PC-9 (cell line): Measurements from ENCODE around the gene CATSPERB. TPM values are rescaled to one million over a fixed set of nuclear protein-coding genes. Genes with fewer than 3 reads are reported as not detected.

Source experiments
- BruUV-seq: library from RNA; stranded (reverse); fragments of 400-500 nt; replicated peaks from 2 replicates; lab custom pipeline; 2021; lab: Mats Ljungman, UMichigan
- CTCF ChIA-PET: fragments of 300-600 bp; sonication (Branson Sonifier 250); formaldehyde crosslinking; loops from one replicate; lab custom pipeline; 2022; ENCODE audit warnings: antibody characterized with exemption; lab: Charles Lee
- POLR2A ChIA-PET: fragments of 300-600 bp; sonication (Branson Sonifier 250); formaldehyde crosslinking; loops from one replicate; lab custom pipeline; 2022; ENCODE audit warnings: antibody characterized with exemption; ENCODE audit not compliant: unreplicated experiment; lab: Charles Lee
- DNase-seq, 2 experiments: peaks; one replicate each; pipeline versions ENCODE4 v3.0.0 to v3.0.0-alpha.2; 2015 to 2022; ENCODE audit warnings: mixed read lengths in 1 of 2
- H2AFZ ChIP-seq: fragments of 200-600 bp; sonication (generic); 2 replicates; pipeline ENCODE4 v1.8.1; 2017; ENCODE audit warnings: antibody characterized with exemption
- H3F3A ChIP-seq: fragments of 200-600 bp; sonication (generic); 2 replicates; pipeline ENCODE4 v1.8.1; 2017; ENCODE audit warnings: antibody characterized with exemption, mild to moderate bottlenecking, low read depth; ENCODE audit not compliant: insufficient read depth
- H3K27ac ChIP-seq: fragments of 200-600 bp; sonication (generic); 2 replicates; pipeline ENCODE4 v1.6.1; 2016; ENCODE audit warnings: mixed run types
- H3K27me3 ChIP-seq: fragments of 200-600 bp; sonication (generic); 2 replicates; pipeline ENCODE4 v1.6.1; 2016; ENCODE audit warnings: low read depth, mixed run types; ENCODE audit not compliant: insufficient read depth
- H3K36me3 ChIP-seq: fragments of 200-600 bp; sonication (generic); 2 replicates; pipeline ENCODE4 v1.6.1; 2016; ENCODE audit warnings: low read depth, mixed run types
- H3K4me1 ChIP-seq: fragments of 200-600 bp; sonication (generic); replicated peaks from 2 replicates; pipeline ENCODE4 v1.6.1; 2016; ENCODE audit warnings: mixed run types; ENCODE audit not compliant: insufficient read depth
- H3K4me2 ChIP-seq: fragments of 200-600 bp; sonication (generic); 2 replicates; pipeline ENCODE4 v1.6.1; 2017; ENCODE audit warnings: mixed run types
- H3K4me3 ChIP-seq: fragments of 200-600 bp; sonication (generic); 2 replicates; pipeline ENCODE4 v1.6.1; 2016; ENCODE audit warnings: mixed run types
- H3K79me2 ChIP-seq: fragments of 200-600 bp; sonication (generic); 2 replicates; pipeline ENCODE4 v1.6.1; 2017; ENCODE audit warnings: low read depth, mixed run types
- H3K9me2 ChIP-seq: fragments of 200-600 bp; sonication (generic); 2 replicates; pipeline ENCODE4 v1.8.1; 2017; ENCODE audit warnings: mild to moderate bottlenecking; ENCODE audit not compliant: insufficient read depth
- H3K9me3 ChIP-seq: fragments of 200-600 bp; sonication (generic); 2 replicates; pipeline ENCODE4 v1.8.1; 2016; ENCODE audit warnings: low read depth; ENCODE audit not compliant: insufficient read depth
- H4K20me1 ChIP-seq: fragments of 200-600 bp; sonication (generic); 2 replicates; pipeline ENCODE4 v1.8.1; 2017; ENCODE audit not compliant: insufficient read depth
- EZH2 ChIP-seq: fragments of 200-600 bp; sonication (generic); IDR thresholded peaks from 2 replicates; pipeline ENCODE4 v1.8.0; 2017; ENCODE audit warnings: antibody characterized with exemption, low read depth
- intact Hi-C: fragments of 100-400 bp; cut with micrococcal nuclease; formaldehyde crosslinking; loops from one replicate; pipeline ENCODE4 v1.10.0; 2022; ENCODE audit not compliant: unreplicated experiment
- total RNA-seq: library from RNA; stranded (reverse); gene quantifications from 2 replicates; pipeline ENCODE4 v1.2.3, GENCODE V29; 2021
- TF ChIP-seq, protein P1 (sequence below): fragments of 200-600 bp; sonication (generic); conservative IDR thresholded peaks from 2 replicates; pipeline ENCODE4 v1.6.1; 2017; ENCODE audit warnings: mixed run types, antibody characterized with exemption, mild to moderate bottlenecking, moderate library complexity

CATSPERB gene
- total RNA-seq, 1 experiment from 2014 or later, result not detected

DNA sequence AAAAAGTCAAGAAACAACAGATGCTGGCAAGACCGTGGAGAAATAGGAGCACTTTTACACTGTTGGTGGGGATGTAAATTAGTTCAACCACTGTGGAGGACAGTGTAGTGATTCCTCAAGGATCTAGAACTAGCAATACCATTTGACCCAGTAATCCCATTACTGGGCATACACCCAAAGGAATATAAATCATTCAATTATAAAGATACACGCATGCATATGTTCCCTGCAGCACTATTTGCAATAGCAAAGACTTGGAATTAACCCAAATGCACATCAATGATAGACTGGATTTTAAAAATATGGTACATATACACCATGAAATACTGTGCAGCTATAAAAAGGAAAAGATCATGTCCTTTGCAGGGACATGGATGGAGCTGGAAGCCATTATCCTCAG is 18.0 kb upstream of the CATSPERB start:
- no peak for DNase-seq
- BruUV-seq, result no TSS peak
- H3K4me3 ChIP-seq, result no peak overlapping the region
- no peaks in the 10 kb centered on the region for H3K9me2 ChIP-seq
- no peaks in the 10 kb centered on the region for H3K27me3 ChIP-seq
- no peak overlapping the region for H3K4me2 ChIP-seq
- H3K9me3 ChIP-seq, result no peaks in the 10 kb centered on the region; the same call in none of the 2 replicates
- H3K27ac ChIP-seq, result no peak overlapping the region
- intact Hi-C loops, result no loop called here
- peaks cover 28% of the 10 kb centered on the region for H3K4me1 ChIP-seq
- ChIA-PET POLR2A (no interaction called here), CTCF (no interaction called here)
- H4K20me1 ChIP-seq, result no peaks in the 10 kb centered on the region
- no peak overlapping the region for H2AFZ ChIP-seq
- H3K36me3 ChIP-seq, result no peaks in the 10 kb centered on the region
- H3K79me2 ChIP-seq, result no peaks in the 10 kb centered on the region
- TF ChIP-seq, protein P1, sequence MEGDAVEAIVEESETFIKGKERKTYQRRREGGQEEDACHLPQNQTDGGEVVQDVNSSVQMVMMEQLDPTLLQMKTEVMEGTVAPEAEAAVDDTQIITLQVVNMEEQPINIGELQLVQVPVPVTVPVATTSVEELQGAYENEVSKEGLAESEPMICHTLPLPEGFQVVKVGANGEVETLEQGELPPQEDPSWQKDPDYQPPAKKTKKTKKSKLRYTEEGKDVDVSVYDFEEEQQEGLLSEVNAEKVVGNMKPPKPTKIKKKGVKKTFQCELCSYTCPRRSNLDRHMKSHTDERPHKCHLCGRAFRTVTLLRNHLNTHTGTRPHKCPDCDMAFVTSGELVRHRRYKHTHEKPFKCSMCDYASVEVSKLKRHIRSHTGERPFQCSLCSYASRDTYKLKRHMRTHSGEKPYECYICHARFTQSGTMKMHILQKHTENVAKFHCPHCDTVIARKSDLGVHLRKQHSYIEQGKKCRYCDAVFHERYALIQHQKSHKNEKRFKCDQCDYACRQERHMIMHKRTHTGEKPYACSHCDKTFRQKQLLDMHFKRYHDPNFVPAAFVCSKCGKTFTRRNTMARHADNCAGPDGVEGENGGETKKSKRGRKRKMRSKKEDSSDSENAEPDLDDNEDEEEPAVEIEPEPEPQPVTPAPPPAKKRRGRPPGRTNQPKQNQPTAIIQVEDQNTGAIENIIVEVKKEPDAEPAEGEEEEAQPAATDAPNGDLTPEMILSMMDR, result no peak
- no peak for TF ChIP-seq EZH2
- peaks cover 6% of the 10 kb centered on the region; the same call in 1 of the 2 replicates for H3F3A ChIP-seq

DNA sequence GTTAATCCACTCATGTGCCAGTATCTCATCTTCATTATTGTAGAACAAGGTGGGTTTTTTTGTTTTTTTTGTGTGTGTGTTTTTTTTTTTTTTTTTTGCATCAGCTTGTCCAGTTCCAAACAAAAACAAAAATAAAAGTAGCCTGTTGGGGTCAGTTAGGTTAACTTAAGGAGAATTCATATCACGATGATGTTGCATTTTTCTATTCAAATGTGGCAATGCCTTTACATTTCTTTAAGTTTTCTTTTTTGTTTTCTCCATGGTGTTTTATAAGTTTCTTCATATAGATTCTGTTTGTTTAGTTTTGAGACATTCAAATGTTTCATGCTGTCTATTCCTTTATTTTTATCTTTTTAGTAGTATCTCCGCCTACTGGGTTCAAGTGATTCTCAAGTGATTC is 16.2 kb upstream of the CATSPERB start:
- Histone ChIP-seq H3F3A (peaks cover 7% of the 10 kb centered on the region; the same call in 1 of the 2 replicates), H3K79me2 (no peaks in the 10 kb centered on the region), H3K27ac (no peak overlapping the region), H3K9me3 (no peaks in the 10 kb centered on the region), H3K9me2 (no peaks in the 10 kb centered on the region), H3K4me2 (no peak overlapping the region), H3K4me3 (no peak overlapping the region), H3K27me3 (no peaks in the 10 kb centered on the region), H3K4me1 (peaks cover 29% of the 10 kb centered on the region), H3K36me3 (no peaks in the 10 kb centered on the region), H4K20me1 (no peaks in the 10 kb centered on the region), H2AFZ (no peak overlapping the region)
- ChIA-PET CTCF (no interaction called here), POLR2A (no interaction called here)
- no peak for DNase-seq
- BruUV-seq, result no TSS peak
- TF ChIP-seq, protein P1, result no peak
- TF ChIP-seq EZH2, result no peak
- intact Hi-C loops, result no loop called here

DNA sequence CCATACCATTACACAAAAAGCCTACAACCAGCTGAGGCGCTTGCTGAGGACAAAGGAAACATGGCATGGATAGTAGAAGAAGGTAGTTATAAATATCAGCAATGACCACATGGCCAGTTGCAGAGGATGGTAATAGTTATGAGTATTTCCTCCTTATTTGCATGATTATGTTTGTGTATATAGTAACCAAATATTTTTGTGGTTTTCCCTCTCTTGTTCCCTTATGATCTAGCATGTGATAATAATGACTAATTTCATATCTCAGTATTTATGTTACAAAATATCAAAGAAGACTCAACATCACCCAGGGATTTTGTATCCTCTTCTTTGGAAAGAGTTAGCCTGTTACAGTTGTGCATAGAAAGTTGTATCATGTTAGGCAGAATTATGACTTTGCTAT is 13.5 kb upstream of the CATSPERB start:
- no TSS peak for BruUV-seq
- Histone ChIP-seq H3K79me2 (no peaks in the 10 kb centered on the region), H3K9me2 (no peaks in the 10 kb centered on the region), H3K9me3 (no peaks in the 10 kb centered on the region), H3F3A (peaks cover 7% of the 10 kb centered on the region; the same call in 1 of the 2 replicates), H3K27ac (peak overlapping the region; percentile 43; the same call in 1 of the 2 replicates), H3K27me3 (no peaks in the 10 kb centered on the region), H2AFZ (no peak overlapping the region), H3K4me3 (no peak overlapping the region), H3K36me3 (no peaks in the 10 kb centered on the region), H4K20me1 (no peaks in the 10 kb centered on the region), H3K4me1 (peaks cover 32% of the 10 kb centered on the region), H3K4me2 (peak overlapping the region; percentile 26; the same call in 1 of the 2 replicates)
- ChIA-PET CTCF (no interaction called here), POLR2A (no interaction called here)
- TF ChIP-seq, protein P1, result no peak
- TF ChIP-seq EZH2, result no peak
- peak in 1 of 2 experiments; percentile 71 for DNase-seq
- intact Hi-C loops, result no loop called here
